WTC11 (cell line): ENCODE data around the gene ZNF792. TPM values are rescaled to one million over a fixed set of nuclear protein-coding genes. Genes with fewer than 3 reads are reported as not detected.

ENCODE experiments used
- ATAC-seq: fragments of 200-7000 bp; cut with Tn5 transposase; 2 replicates; pipeline ENCODE4 v1.10.0; 2021; ENCODE audit warnings: mild to moderate bottlenecking, moderate library complexity
- CTCF ChIA-PET: fragments of 300-600 bp; sonication (Branson Sonifier 250); formaldehyde crosslinking; loops from one replicate; lab custom pipeline; 2021; ENCODE audit warnings: antibody characterized with exemption; lab: Charles Lee
- POLR2A ChIA-PET: fragments of 350-600 bp; sonication (Branson Sonifier 250); formaldehyde crosslinking; loops from one replicate; lab custom pipeline; 2021; ENCODE audit warnings: antibody characterized with exemption; lab: Charles Lee
- DNase-seq: peaks from one replicate; pipeline ENCODE4 v3.0.0; 2021; ENCODE audit warnings: low spot score
- H3K27ac Mint-ChIP-seq: 2 replicates; pipeline ENCODE4 v1.8.0; 2021; ENCODE audit warnings: mixed read lengths
- H3K27me3 Mint-ChIP-seq: 2 replicates; pipeline ENCODE4 v1.8.0; 2021; ENCODE audit warnings: low read depth, mild to moderate bottlenecking, moderate library complexity, mixed read lengths
- H3K36me3 Mint-ChIP-seq: 2 replicates; pipeline ENCODE4 v1.8.0; 2021; ENCODE audit warnings: mixed read lengths
- H3K4me1 Mint-ChIP-seq: 2 replicates; pipeline ENCODE4 v1.8.0; 2022; ENCODE audit warnings: mixed read lengths
- H3K4me3 Mint-ChIP-seq: 2 replicates; pipeline ENCODE4 v1.8.0; 2021; ENCODE audit warnings: mild to moderate bottlenecking, moderate library complexity, mixed read lengths
- H3K9me3 Mint-ChIP-seq: 2 replicates; pipeline ENCODE4 v1.8.0; 2021; ENCODE audit warnings: mixed read lengths
- E2F5 ChIP-seq: sonication (generic); formaldehyde crosslinking; IDR thresholded peaks from 2 replicates; pipeline ENCODE4 v1.8.1; 2022; ENCODE audit warnings: mild to moderate bottlenecking, moderate library complexity, missing genetic modification reagents
- HMGXB4 ChIP-seq: sonication (generic); formaldehyde crosslinking; IDR thresholded peaks from 2 replicates; pipeline ENCODE4 v1.8.1; 2023; ENCODE audit warnings: mild to moderate bottlenecking, moderate library complexity, missing genetic modification reagents
- JUN ChIP-seq: sonication (generic); formaldehyde crosslinking; IDR thresholded peaks from 2 replicates; pipeline ENCODE4 v1.8.0; 2023; ENCODE audit warnings: mild to moderate bottlenecking, missing genetic modification reagents
- MXD4 ChIP-seq: fragments of 250-450 bp; sonication (Bioruptor Pico); IDR thresholded peaks from 2 replicates; pipeline ENCODE4 v1.8.0; 2021; ENCODE audit warnings: mild to moderate bottlenecking, moderate library complexity, borderline replicate concordance
- NR3C1 ChIP-seq: sonication (generic); formaldehyde crosslinking; conservative IDR thresholded peaks from 2 replicates; pipeline ENCODE4 v1.8.1; 2023; ENCODE audit warnings: low read depth, mild to moderate bottlenecking, missing genetic modification reagents
- RELA ChIP-seq: sonication (generic); formaldehyde crosslinking; IDR thresholded peaks from 2 replicates; pipeline ENCODE4 v1.8.1; 2022; ENCODE audit warnings: missing genetic modification reagents, mild to moderate bottlenecking, borderline replicate concordance
- SP1 ChIP-seq: sonication (generic); formaldehyde crosslinking; conservative IDR thresholded peaks from 2 replicates; pipeline ENCODE4 v1.8.1; 2022; ENCODE audit warnings: missing genetic modification reagents
- TP53 ChIP-seq: sonication (generic); formaldehyde crosslinking; IDR thresholded peaks from 2 replicates; pipeline ENCODE4 v1.8.1; 2023; ENCODE audit warnings: mild to moderate bottlenecking, missing genetic modification reagents
- ZNF138 ChIP-seq: sonication (generic); formaldehyde crosslinking; conservative IDR thresholded peaks from 2 replicates; pipeline ENCODE4 v1.8.1; 2022; ENCODE audit warnings: mild to moderate bottlenecking, moderate library complexity, missing genetic modification reagents
- ZNF416 ChIP-seq: fragments of 250-450 bp; sonication (Bioruptor Pico); IDR thresholded peaks from 2 replicates; pipeline ENCODE4 v1.9.0; 2021; ENCODE audit warnings: mild to moderate bottlenecking, inconsistent platforms
- ZNF423 ChIP-seq: fragments of 250-450 bp; sonication (Bioruptor Pico); IDR thresholded peaks from 2 replicates; pipeline ENCODE4 v2.1.2; 2022; ENCODE audit warnings: mild to moderate bottlenecking, moderate library complexity
- ZNF425 ChIP-seq: fragments of 250-450 bp; sonication (Bioruptor Pico); conservative IDR thresholded peaks from 2 replicates; pipeline ENCODE4 v1.9.0; 2021; ENCODE audit warnings: mild to moderate bottlenecking
- total RNA-seq: library from RNA; stranded (reverse); gene quantifications from 3 replicates; pipeline ENCODE4 v1.2.3, GENCODE V29; 2021
- TF ChIP-seq, protein P1 (sequence below): sonication (generic); formaldehyde crosslinking; IDR thresholded peaks from 2 replicates; pipeline ENCODE4 v1.8.1; 2022; ENCODE audit warnings: missing genetic modification reagents, borderline replicate concordance
- TF ChIP-seq, protein P2 (sequence below): fragments of 250-450 bp; sonication (Bioruptor Pico); IDR thresholded peaks from 2 replicates; pipeline ENCODE4 v1.9.0; 2021; ENCODE audit warnings: mild to moderate bottlenecking

ZNF792 gene
- total RNA-seq, 1 experiment from 2014 or later = 12.9 TPM

- ATAC-seq (no peak), DNase-seq (no peak)
- Mint-ChIP-seq H3K27ac (no peak overlapping the region), H3K9me3 (peaks cover 66% of the 10 kb centered on the region), H3K4me1 (peaks cover 14% of the 10 kb centered on the region), H3K36me3 (peaks cover 83% of the 10 kb centered on the region), H3K27me3 (peaks cover 22% of the 10 kb centered on the region), H3K4me3 (no peak overlapping the region)
- CTCF ChIA-PET = no interaction called here
- TF ChIP-seq NR3C1 (CRISPR knock-in tag) (no peak), MXD4 (no peak), ZNF416 (no peak)
- TF ChIP-seq, protein P1, sequence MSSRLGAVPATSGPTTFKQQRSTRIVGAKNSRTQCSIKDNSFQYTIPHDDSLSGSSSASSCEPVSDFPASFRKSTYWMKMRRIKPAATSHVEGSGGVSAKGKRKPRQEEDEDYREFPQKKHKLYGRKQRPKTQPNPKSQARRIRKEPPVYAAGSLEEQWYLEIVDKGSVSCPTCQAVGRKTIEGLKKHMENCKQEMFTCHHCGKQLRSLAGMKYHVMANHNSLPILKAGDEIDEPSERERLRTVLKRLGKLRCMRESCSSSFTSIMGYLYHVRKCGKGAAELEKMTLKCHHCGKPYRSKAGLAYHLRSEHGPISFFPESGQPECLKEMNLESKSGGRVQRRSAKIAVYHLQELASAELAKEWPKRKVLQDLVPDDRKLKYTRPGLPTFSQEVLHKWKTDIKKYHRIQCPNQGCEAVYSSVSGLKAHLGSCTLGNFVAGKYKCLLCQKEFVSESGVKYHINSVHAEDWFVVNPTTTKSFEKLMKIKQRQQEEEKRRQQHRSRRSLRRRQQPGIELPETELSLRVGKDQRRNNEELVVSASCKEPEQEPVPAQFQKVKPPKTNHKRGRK (CRISPR knock-in tag) = no peak
- POLR2A ChIA-PET = no interaction called here
These were observed 5.9 kb downstream of the ZNF792 start for GRCh38 chr19:34957830-34958751.

DNA sequence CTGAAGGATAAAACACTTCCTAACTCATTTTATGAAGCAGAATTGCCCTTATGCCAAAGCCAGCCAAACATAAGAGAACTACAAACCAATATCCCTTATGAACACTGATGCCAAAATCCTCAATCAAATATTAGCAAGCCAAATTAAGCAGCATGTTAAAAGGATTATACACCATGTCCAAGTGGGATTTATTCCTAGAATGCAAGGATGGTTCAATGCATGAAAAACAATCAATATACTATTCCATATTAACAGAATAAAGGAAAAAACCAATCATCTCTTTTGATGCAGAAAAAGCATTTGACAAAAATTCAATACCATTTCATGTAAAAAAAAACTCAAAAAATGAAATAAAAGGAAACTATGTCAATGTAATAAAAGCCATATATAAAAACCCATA, 10.9 kb downstream of the ZNF792 start:
- ChIA-PET CTCF (no interaction called here), POLR2A (no interaction called here)
- no peak for TF ChIP-seq HMGXB4
- no peak for TF ChIP-seq ZNF416
- no peak for TF ChIP-seq ZNF423 (CRISPR knock-in tag)
- TF ChIP-seq SP1 (CRISPR knock-in tag) = no peak
- no peak for TF ChIP-seq TP53
- TF ChIP-seq ZNF138 (CRISPR knock-in tag) = no peak
- no peaks in the 10 kb centered on the region for H3K4me1 Mint-ChIP-seq
- H3K36me3 Mint-ChIP-seq = peaks cover 54% of the 10 kb centered on the region
- H3K4me3 Mint-ChIP-seq = no peak overlapping the region
- peaks cover 49% of the 10 kb centered on the region for H3K9me3 Mint-ChIP-seq
- no peak overlapping the region for H3K27ac Mint-ChIP-seq
- H3K27me3 Mint-ChIP-seq = peaks cover 11% of the 10 kb centered on the region
- ATAC-seq = no peak
- DNase-seq = no peak

GRCh38 chr19:34943861-34944573, 20.0 kb downstream of the ZNF792 start:
- H3K27me3 Mint-ChIP-seq = no peaks in the 10 kb centered on the region
- H3K4me3 Mint-ChIP-seq = no peak overlapping the region
- peaks cover 46% of the 10 kb centered on the region for H3K36me3 Mint-ChIP-seq
- H3K4me1 Mint-ChIP-seq = no peaks in the 10 kb centered on the region
- peaks cover 44% of the 10 kb centered on the region for H3K9me3 Mint-ChIP-seq
- DNase-seq (no peak), ATAC-seq (no peak)
- ChIA-PET CTCF (no interaction called here), POLR2A (no interaction called here)
- no peak for TF ChIP-seq RELA
- no peak overlapping the region for H3K27ac Mint-ChIP-seq

DNA sequence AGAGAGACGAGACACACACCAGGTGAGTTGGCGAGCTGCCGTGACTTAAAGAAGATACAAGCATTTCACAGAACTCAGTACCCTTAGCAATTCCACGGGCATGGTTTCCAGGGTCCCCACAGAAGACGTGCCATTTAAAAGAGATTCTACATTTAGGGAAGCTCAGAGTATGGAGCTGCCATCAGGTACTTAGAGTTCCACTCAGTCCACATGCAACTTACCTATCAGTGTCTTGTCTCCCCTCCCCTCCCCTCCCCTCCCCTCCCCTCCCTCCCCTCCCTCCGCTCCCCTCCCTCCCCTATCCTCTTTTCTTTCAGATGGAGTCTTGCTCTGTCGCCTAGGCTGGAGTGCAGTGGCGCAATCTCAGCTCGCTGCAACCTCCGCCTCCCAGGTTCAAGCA, 25.1 kb downstream of the ZNF792 start:
- POLR2A ChIA-PET = no interaction called here
- TF ChIP-seq ZNF425 (CRISPR knock-in tag) = no peak
- no peak for TF ChIP-seq JUN (CRISPR knock-in tag)
- TF ChIP-seq E2F5 (CRISPR knock-in tag) = no peak
- TF ChIP-seq, protein P2, sequence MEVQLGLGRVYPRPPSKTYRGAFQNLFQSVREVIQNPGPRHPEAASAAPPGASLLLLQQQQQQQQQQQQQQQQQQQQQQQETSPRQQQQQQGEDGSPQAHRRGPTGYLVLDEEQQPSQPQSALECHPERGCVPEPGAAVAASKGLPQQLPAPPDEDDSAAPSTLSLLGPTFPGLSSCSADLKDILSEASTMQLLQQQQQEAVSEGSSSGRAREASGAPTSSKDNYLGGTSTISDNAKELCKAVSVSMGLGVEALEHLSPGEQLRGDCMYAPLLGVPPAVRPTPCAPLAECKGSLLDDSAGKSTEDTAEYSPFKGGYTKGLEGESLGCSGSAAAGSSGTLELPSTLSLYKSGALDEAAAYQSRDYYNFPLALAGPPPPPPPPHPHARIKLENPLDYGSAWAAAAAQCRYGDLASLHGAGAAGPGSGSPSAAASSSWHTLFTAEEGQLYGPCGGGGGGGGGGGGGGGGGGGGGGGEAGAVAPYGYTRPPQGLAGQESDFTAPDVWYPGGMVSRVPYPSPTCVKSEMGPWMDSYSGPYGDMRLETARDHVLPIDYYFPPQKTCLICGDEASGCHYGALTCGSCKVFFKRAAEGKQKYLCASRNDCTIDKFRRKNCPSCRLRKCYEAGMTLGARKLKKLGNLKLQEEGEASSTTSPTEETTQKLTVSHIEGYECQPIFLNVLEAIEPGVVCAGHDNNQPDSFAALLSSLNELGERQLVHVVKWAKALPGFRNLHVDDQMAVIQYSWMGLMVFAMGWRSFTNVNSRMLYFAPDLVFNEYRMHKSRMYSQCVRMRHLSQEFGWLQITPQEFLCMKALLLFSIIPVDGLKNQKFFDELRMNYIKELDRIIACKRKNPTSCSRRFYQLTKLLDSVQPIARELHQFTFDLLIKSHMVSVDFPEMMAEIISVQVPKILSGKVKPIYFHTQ (CRISPR knock-in tag) = no peak

More for the DNA sequence above, 25.1 kb downstream of the ZNF792 start:
- Mint-ChIP-seq H3K36me3 (peaks cover 52% of the 10 kb centered on the region), H3K27ac (no peak overlapping the region), H3K9me3 (peaks cover 29% of the 10 kb centered on the region), H3K27me3 (no peaks in the 10 kb centered on the region), H3K4me3 (no peak overlapping the region), H3K4me1 (no peaks in the 10 kb centered on the region)
- CTCF ChIA-PET = no interaction called here
- ATAC-seq = no peak
- no peak for DNase-seq
